NCI-H2196 (cell line): Measurements from ENCODE around the gene GOPC.
"Not testable (repeated sequence)": the region's sequence is repeated elsewhere in the genome, so short reads cannot be mapped to it uniquely, and the experiment has no call there.

Experiments
- DNase-seq: peaks from one replicate; lab custom pipeline; 2025; ENCODE audit not compliant: unreplicated experiment; lab: John Stamatoyannopoulos, UW

Gene GOPC

GRCh38 chr6:117518870-117519269 is 83.4 kb downstream of the GOPC start:
- no peak for DNase-seq

- DNase-seq, result not testable (repeated sequence)
Measured at GRCh38 chr6:117517995-117518394, 84.3 kb downstream of the GOPC start.

GRCh38 chr6:117515326-117515725 is 87.0 kb downstream of the GOPC start:
- DNase-seq, result no peak

- DNase-seq, result no peak
Measured at GRCh38 chr6:117514655-117515054, 87.7 kb downstream of the GOPC start.

GRCh38 chr6:117513778-117514365 is 88.4 kb downstream of the GOPC start:
- DNase-seq, result no peak

GRCh38 chr6:117512987-117513573 is 89.2 kb downstream of the GOPC start:
- DNase-seq, result no peak

GRCh38 chr6:117512056-117512828 is 90.1 kb downstream of the GOPC start:
- DNase-seq, result no peak
